Stimulated activated naive B cell treated with anti-CD40 and anti-IgM and Interleukin-4, amounts not matched to agents 10 μg/mL and 1 μg/mL and 100 μg/mL, for 72 hours (primary cell): ENCODE measurements around the gene DIABLO.

Experiments used
- ATAC-seq, 2 donors: fragments of 150-1000 bp; cut with Tn5 transposase; replicated peaks; 2 replicates each; pipeline ENCODE4 v1.10.0; 2021; ENCODE audit warnings: moderate library complexity in 1 of 2
- DNase-seq: peaks from one replicate; pipeline ENCODE4 v3.0.0; 2021
- H3K27ac Mint-ChIP-seq: one replicate; pipeline ENCODE4 v1.8.0; 2022; ENCODE audit warnings: mild to moderate bottlenecking, mixed read lengths
- H3K27me3 Mint-ChIP-seq, 2 donors: one replicate each; pipeline ENCODE4 v1.8.0; 2022; ENCODE audit warnings: mixed read lengths in 2 of 2
- H3K36me3 Mint-ChIP-seq, 2 donors: one replicate each; pipeline ENCODE4 v1.8.0; 2022; ENCODE audit warnings: mixed read lengths in 2 of 2, mild to moderate bottlenecking in 1 of 2
- H3K4me1 Mint-ChIP-seq, 2 donors: one replicate each; pipeline ENCODE4 v1.8.0; 2022; ENCODE audit warnings: mixed read lengths in 2 of 2, mild to moderate bottlenecking in 1 of 2
- H3K4me3 Mint-ChIP-seq, 2 donors: one replicate each; pipeline ENCODE4 v1.8.0; 2022; ENCODE audit warnings: mild to moderate bottlenecking in 2 of 2, mixed read lengths in 2 of 2, moderate library complexity in 1 of 2
- H3K9me3 Mint-ChIP-seq, 2 donors: one replicate each; pipeline ENCODE4 v1.8.0; 2022; ENCODE audit warnings: mixed read lengths in 2 of 2, mild to moderate bottlenecking in 1 of 2

DIABLO gene

GRCh38 chr12:122235741-122236140 is 9.9 kb upstream of the DIABLO start:
- H3K4me3 Mint-ChIP-seq = no peak overlapping the region
- ATAC-seq = no peak
- DNase-seq = no peak
- H3K27ac Mint-ChIP-seq = no peak overlapping the region
- H3K36me3 Mint-ChIP-seq = peaks cover 38 to 52% of the 10 kb centered on the region in 2 donors
- H3K4me1 Mint-ChIP-seq = no peaks in the 10 kb centered on the region
- H3K9me3 Mint-ChIP-seq = no peaks in the 10 kb centered on the region
- no peaks in the 10 kb centered on the region for H3K27me3 Mint-ChIP-seq

DNA sequence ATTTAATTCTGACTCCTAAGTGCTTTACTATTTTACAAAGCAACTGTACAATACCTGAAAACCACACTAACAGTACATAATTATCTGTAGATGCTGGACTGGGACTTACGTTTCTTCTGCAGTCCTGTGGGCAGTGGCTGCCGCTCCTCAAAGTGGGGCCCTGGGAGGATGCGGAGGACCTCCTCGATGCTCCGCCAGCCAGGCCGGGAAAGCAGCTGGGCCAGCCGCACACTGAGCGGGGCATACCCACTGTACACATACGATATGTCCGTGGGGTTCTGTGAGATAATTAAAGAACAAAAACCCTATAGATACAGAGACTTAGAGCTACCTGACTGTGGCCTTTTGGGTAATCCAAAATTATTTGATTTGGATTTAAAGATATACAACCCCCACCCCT is 6.8 kb upstream of the DIABLO start:
- Mint-ChIP-seq H3K9me3 (no peaks in the 10 kb centered on the region), H3K27ac (no peak overlapping the region)

GRCh38 chr12:122230798-122231197 is 4.9 kb upstream of the DIABLO start:
- no peaks in the 10 kb centered on the region for H3K27me3 Mint-ChIP-seq
- H3K4me3 Mint-ChIP-seq = no peak overlapping the region
- peaks cover 6 to 9% of the 10 kb centered on the region in 2 donors for H3K4me1 Mint-ChIP-seq
- peaks cover 34 to 55% of the 10 kb centered on the region in 2 donors for H3K36me3 Mint-ChIP-seq
- H3K9me3 Mint-ChIP-seq = no peaks in the 10 kb centered on the region
- H3K27ac Mint-ChIP-seq = no peak overlapping the region
- DNase-seq (no peak), ATAC-seq (no peak)

More for the DNA sequence above, 6.8 kb upstream of the DIABLO start:
- DNase-seq (no peak), ATAC-seq (no peak)
- no peaks in the 10 kb centered on the region for H3K4me1 Mint-ChIP-seq
- no peak overlapping the region for H3K4me3 Mint-ChIP-seq
- H3K36me3 Mint-ChIP-seq = peaks cover 38 to 55% of the 10 kb centered on the region in 2 donors
- H3K27me3 Mint-ChIP-seq = no peaks in the 10 kb centered on the region

DNA sequence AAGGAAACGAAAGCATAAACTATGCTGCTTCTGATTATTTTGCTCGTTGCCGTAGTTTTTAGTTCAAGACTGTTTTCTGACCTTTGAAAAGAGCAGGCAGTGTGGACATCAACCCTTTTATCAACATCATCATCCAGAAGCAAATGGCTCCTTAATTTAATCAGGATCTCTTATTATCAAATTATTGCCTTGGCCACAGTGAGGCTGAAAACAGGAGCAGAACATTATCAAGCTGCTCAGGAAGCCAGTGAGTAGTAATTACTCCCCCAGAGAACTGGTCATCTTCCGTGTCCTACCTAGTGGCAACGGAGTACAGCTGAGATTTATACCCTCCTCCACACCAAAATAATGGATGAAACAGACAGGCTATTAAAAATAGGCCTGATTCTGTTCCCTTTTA is 2.2 kb upstream of the DIABLO start:
- Mint-ChIP-seq H3K27ac (no peak overlapping the region), H3K36me3 (peaks cover 33 to 55% of the 10 kb centered on the region in 2 donors), H3K4me3 (no peak overlapping the region), H3K9me3 (no peaks in the 10 kb centered on the region), H3K27me3 (no peaks in the 10 kb centered on the region), H3K4me1 (peaks cover 17 to 25% of the 10 kb centered on the region in 2 donors)
- DNase-seq (no peak), ATAC-seq (no peak)

DNA sequence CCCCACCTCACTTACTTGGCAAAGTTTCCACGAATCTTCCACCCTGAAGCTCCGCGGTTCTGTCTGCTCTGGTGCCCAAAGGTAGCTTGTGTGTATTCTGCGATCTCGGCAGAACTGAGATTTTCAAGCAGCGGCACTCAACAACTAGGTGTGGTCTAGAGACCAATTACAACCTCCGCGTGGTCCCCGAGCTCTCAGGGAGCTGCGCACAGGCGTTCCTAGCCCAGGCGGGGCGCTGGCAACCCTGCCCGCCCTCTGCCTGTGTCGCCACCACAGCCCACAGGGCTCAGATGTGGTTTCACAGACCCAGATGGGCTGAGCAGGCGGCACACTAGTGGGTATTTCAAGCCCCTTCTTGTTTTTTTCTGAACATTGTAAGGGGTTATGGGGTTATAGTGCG is 1.5 kb upstream of the DIABLO start:
- H3K4me1 Mint-ChIP-seq = peaks cover 20 to 25% of the 10 kb centered on the region in 2 donors
- no peaks in the 10 kb centered on the region for H3K27me3 Mint-ChIP-seq
- H3K36me3 Mint-ChIP-seq = peaks cover 29 to 51% of the 10 kb centered on the region in 2 donors
- no peak for DNase-seq
- ATAC-seq = no peak
- no peak overlapping the region for H3K27ac Mint-ChIP-seq
- peak overlapping the region; percentile 65 to 99 for H3K4me3 Mint-ChIP-seq
- no peaks in the 10 kb centered on the region for H3K9me3 Mint-ChIP-seq

- Mint-ChIP-seq H3K4me3 (peak overlapping the region; percentile 72 to 99), H3K36me3 (peaks cover 31 to 52% of the 10 kb centered on the region in 2 donors), H3K4me1 (peaks cover 22 to 32% of the 10 kb centered on the region in 2 donors), H3K27me3 (no peaks in the 10 kb centered on the region), H3K27ac (peak overlapping the region; percentile 42), H3K9me3 (no peaks in the 10 kb centered on the region)
- DNase-seq (no peak), ATAC-seq (peak in 1 of 2 donors; percentile 54)
Observed at GRCh38 chr12:122226366-122227125, 694 bp upstream of the DIABLO start.

DNA sequence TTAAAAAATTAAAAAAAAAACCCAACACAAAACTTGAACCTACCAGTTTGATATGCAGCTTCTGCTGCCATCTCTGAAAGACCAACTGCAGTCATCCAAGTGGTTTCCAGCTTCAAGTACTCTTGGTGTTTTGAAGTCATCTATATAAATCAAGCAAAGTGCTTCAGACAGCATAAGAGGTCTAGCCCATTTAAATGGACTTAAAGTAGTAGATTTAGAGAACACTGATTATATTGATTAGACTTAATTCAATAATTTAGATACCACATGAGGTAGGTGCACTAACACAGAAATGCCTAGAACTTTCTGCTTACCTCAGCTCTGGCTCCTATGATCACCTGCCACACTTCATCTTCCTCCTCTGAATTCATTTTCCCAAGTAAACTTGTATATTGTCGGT is 9.4 kb downstream of the DIABLO start:
- Mint-ChIP-seq H3K27me3 (no peaks in the 10 kb centered on the region), H3K27ac (no peak overlapping the region), H3K4me3 (no peak overlapping the region), H3K36me3 (peaks cover 26 to 38% of the 10 kb centered on the region in 2 donors), H3K9me3 (no peaks in the 10 kb centered on the region), H3K4me1 (peaks cover 2 to 7% of the 10 kb centered on the region in 2 donors)
- ATAC-seq (no peak), DNase-seq (no peak)

- H3K27me3 Mint-ChIP-seq = no peaks in the 10 kb centered on the region
- H3K36me3 Mint-ChIP-seq = peaks cover 29 to 41% of the 10 kb centered on the region in 2 donors
- ATAC-seq (no peak), DNase-seq (no peak)
- no peaks in the 10 kb centered on the region for H3K9me3 Mint-ChIP-seq
- H3K4me1 Mint-ChIP-seq = peaks cover under 1 to 2% of the 10 kb centered on the region in 2 donors
- no peak overlapping the region for H3K27ac Mint-ChIP-seq
- no peak overlapping the region for H3K4me3 Mint-ChIP-seq
Observed at GRCh38 chr12:122215771-122216170, 10.1 kb downstream of the DIABLO start.

GRCh38 chr12:122208073-122208820 is 17.6 kb downstream of the DIABLO start:
- Mint-ChIP-seq H3K4me3 (no peak overlapping the region), H3K9me3 (no peaks in the 10 kb centered on the region), H3K27ac (no peak overlapping the region), H3K4me1 (peaks cover 9 to 17% of the 10 kb centered on the region in 2 donors), H3K36me3 (peaks cover 14 to 31% of the 10 kb centered on the region in 2 donors), H3K27me3 (peaks cover 12 to 14% of the 10 kb centered on the region in 2 donors)
- DNase-seq (no peak), ATAC-seq (no peak)

DNA sequence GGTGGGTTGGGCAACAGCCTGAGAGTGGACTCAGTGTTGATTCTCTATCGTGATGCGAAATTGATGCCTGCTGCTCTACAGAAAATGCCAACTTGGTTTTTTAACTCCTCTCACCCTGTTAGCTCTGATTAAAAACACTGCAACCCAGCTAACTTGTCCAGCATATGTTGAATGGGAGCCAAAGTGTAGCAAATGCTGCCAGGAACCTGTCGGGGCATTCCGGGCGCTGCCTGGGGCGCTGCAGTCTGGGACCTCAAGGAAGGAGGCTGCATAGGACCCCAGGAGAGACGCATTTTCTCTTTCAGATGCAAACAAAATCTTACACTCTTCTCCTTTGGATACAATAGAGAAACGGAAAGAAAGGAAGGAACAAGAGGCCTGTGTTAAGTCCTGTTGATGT is 18.5 kb downstream of the DIABLO start:
- Mint-ChIP-seq H3K27me3 (peaks cover 15 to 22% of the 10 kb centered on the region in 2 donors), H3K27ac (peak overlapping the region; percentile 47), H3K4me3 (no peak overlapping the region), H3K4me1 (peaks cover 12 to 21% of the 10 kb centered on the region in 2 donors), H3K9me3 (no peaks in the 10 kb centered on the region), H3K36me3 (peaks cover 10 to 30% of the 10 kb centered on the region in 2 donors)
- DNase-seq (no peak), ATAC-seq (no peak)

DNA sequence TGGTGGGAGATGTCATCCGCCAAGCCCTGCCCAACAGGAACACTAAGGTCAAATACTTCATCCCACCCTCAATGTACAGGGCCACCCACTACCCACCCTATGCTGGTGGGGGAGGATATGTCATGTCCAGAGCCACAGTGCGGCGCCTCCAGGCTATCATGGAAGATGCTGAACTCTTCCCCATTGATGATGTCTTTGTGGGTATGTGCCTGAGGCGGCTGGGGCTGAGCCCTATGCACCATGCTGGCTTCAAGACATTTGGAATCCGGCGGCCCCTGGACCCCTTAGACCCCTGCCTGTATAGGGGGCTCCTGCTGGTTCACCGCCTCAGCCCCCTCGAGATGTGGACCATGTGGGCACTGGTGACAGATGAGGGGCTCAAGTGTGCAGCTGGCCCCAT is 18.9 kb downstream of the DIABLO start:
- no peak for DNase-seq
- Mint-ChIP-seq H3K4me1 (peaks cover 12 to 21% of the 10 kb centered on the region in 2 donors), H3K9me3 (no peaks in the 10 kb centered on the region), H3K4me3 (no peak overlapping the region), H3K27ac (no peak overlapping the region), H3K27me3 (peaks cover 15 to 23% of the 10 kb centered on the region in 2 donors), H3K36me3 (peaks cover 10 to 26% of the 10 kb centered on the region in 2 donors)
- ATAC-seq = no peak

DNA sequence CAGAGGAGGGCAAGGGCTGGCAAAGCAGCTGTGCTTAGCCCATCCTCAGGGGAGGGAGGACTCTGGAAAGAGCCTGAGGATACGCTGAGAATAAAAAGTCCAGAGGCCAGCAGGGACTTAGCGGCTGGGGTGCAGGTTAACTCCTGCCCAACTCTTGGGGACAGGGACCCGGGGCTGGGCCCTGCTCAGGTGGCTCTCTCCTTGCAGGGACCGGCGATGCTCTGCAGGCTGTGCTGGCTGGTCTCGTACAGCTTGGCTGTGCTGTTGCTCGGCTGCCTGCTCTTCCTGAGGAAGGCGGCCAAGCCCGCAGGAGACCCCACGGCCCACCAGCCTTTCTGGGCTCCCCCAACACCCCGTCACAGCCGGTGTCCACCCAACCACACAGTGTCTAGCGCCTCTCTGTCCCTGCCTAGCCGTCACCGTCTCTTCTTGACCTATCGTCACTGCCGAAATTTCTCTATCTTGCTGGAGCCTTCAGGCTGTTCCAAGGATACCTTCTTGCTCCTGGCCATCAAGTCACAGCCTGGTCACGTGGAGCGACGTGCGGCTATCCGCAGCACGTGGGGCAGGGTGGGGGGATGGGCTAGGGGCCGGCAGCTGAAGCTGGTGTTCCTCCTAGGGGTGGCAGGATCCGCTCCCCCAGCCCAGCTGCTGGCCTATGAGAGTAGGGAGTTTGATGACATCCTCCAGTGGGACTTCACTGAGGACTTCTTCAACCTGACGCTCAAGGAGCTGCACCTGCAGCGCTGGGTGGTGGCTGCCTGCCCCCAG is 19.6 kb downstream of the DIABLO start:
- peak overlapping the region; percentile 69 for H3K27ac Mint-ChIP-seq
- no peaks in the 10 kb centered on the region for H3K9me3 Mint-ChIP-seq
- H3K36me3 Mint-ChIP-seq = peaks cover 10 to 25% of the 10 kb centered on the region in 2 donors
- H3K27me3 Mint-ChIP-seq = peaks cover 19 to 29% of the 10 kb centered on the region in 2 donors
- ATAC-seq (no peak), DNase-seq (no peak)
- H3K4me1 Mint-ChIP-seq = peaks cover 12 to 21% of the 10 kb centered on the region in 2 donors
- H3K4me3 Mint-ChIP-seq = no peak overlapping the region

DNA sequence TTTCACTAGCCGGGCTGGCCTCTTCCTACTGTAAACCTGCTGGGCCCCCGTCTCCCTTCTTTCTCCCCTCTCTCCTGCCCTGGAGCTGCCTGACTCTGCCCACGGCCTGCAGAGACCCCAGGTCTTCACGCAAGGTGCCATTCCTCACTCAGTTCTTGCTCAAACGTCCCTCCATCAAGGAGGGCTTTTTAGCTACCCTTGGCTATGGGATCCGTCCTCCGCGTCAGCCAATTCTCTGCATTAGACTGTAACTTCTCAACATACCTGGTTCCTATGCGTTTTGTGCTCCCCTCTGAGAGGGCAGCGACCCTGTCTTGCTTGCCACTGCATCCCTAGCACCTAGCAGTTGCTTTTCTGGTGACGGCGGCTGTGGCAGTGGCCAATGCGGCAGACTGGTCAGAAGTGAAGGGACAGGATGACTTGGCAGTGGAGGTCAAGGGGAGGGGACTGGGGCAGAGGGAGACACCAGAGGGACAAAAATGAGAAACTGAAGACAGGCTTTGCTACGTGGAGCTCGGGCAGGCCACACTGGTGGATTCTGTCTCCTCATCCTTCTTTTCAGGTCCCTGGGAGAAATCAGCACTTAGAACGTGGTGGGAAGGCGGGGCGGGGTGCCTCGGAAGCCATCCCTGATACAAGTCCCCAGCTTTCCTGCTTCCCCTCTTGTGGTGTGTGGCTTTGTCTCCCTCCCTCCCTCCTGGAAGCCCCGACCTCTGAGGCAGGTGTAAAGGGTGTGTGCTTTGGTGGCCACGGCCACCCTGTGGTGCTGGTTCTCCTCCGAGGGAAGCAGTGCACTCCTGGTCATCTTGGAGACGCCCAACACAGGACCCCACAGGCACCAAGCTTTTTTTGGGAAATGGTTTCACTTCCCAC is 20.6 kb downstream of the DIABLO start:
- peaks cover 29 to 39% of the 10 kb centered on the region in 2 donors for H3K27me3 Mint-ChIP-seq
- H3K27ac Mint-ChIP-seq = no peak overlapping the region

More for the DNA sequence above, 20.6 kb downstream of the DIABLO start:
- Mint-ChIP-seq H3K4me1 (peaks cover 12 to 21% of the 10 kb centered on the region in 2 donors), H3K4me3 (peak overlapping the region; percentile 3 to 54), H3K9me3 (no peaks in the 10 kb centered on the region), H3K36me3 (peaks cover 7 to 21% of the 10 kb centered on the region in 2 donors)
- ATAC-seq (no peak), DNase-seq (no peak)
